22Rv1 (cell line): Measurements from ENCODE around the gene TET2.

Experiments used
- H3K27ac ChIP-seq: fragments of 450-650 bp; 2 replicates; pipeline ENCODE4 v1.5.1; 2017
- CTCF ChIP-seq: fragments of 450-650 bp; IDR thresholded peaks from 2 replicates; pipeline ENCODE4 v1.5.1; 2017; ENCODE audit warnings: mild to moderate bottlenecking
- ZFX ChIP-seq: fragments of 450-650 bp; IDR thresholded peaks from 2 replicates; pipeline ENCODE4 v1.6.1; 2017; ENCODE audit warnings: antibody characterized with exemption, borderline replicate concordance

Gene TET2

GRCh38 chr4:105305019-105305836 lies 158.6 kb downstream of the TET2 start:
- H3K27ac ChIP-seq = no peak overlapping the region

GRCh38 chr4:105306158-105306781 lies 159.6 kb downstream of the TET2 start:
- no peak overlapping the region for H3K27ac ChIP-seq
- TF ChIP-seq ZFX (no peak), CTCF (no peak)

More at GRCh38 chr4:105305019-105305836, 158.6 kb downstream of the TET2 start:
- TF ChIP-seq CTCF (no peak), ZFX (no peak)

- TF ChIP-seq CTCF (no peak), ZFX (no peak)
- H3K27ac ChIP-seq = no peak overlapping the region
Observed at GRCh38 chr4:105306820-105307219, 160.1 kb downstream of the TET2 start.

GRCh38 chr4:105318486-105318885 lies 171.8 kb downstream of the TET2 start:
- no peak for TF ChIP-seq CTCF
- TF ChIP-seq ZFX = no peak
- no peak overlapping the region for H3K27ac ChIP-seq

GRCh38 chr4:105327222-105327621 lies 180.5 kb downstream of the TET2 start:
- H3K27ac ChIP-seq = no peak overlapping the region
- TF ChIP-seq ZFX = no peak
- TF ChIP-seq CTCF = no peak

- H3K27ac ChIP-seq = no peak overlapping the region
- no peak for TF ChIP-seq CTCF
- TF ChIP-seq ZFX = no peak
Observed at GRCh38 chr4:105327956-105328355, 181.3 kb downstream of the TET2 start.

- TF ChIP-seq ZFX (no peak), CTCF (no peak)
- H3K27ac ChIP-seq = no peak overlapping the region
Observed at GRCh38 chr4:105329081-105329480, 182.4 kb downstream of the TET2 start.
